Smooth muscle cell (in vitro differentiated cells): Measurements from ENCODE around the gene C1S. TPM values are rescaled to one million over a fixed set of nuclear protein-coding genes. Genes with fewer than 3 reads are reported as not detected.

ENCODE experiments used
- DNase-seq: peaks from one replicate; lab custom pipeline; 2025; ENCODE audit not compliant: unreplicated experiment; lab: John Stamatoyannopoulos, UW
- H2AFZ ChIP-seq: fragments of 200-600 bp; sonication (generic); 2 replicates; pipeline ENCODE4 v1.6.0; 2016; ENCODE audit warnings: antibody characterized with exemption, low read depth, mild to moderate bottlenecking
- H3F3A ChIP-seq: fragments of 200-600 bp; sonication (generic); 2 replicates; pipeline ENCODE4 v1.6.0; 2017; ENCODE audit warnings: antibody characterized with exemption, low read depth
- H3K27ac ChIP-seq: fragments of 200-600 bp; sonication (generic); 2 replicates; pipeline ENCODE4 v1.5.1; 2016; ENCODE audit warnings: low read depth, mild to moderate bottlenecking
- H3K27me3 ChIP-seq: fragments of 200-600 bp; sonication (generic); 2 replicates; pipeline ENCODE4 v1.6.1; 2016; ENCODE audit warnings: low read depth, mild to moderate bottlenecking
- H3K36me3 ChIP-seq: fragments of 200-600 bp; sonication (generic); 2 replicates; pipeline ENCODE4 v1.5.1; 2016; ENCODE audit warnings: low read depth
- H3K4me1 ChIP-seq: fragments of 200-600 bp; sonication (generic); 2 replicates; pipeline ENCODE4 v1.5.1; 2016; ENCODE audit warnings: low read depth
- H3K4me2 ChIP-seq: fragments of 200-600 bp; sonication (generic); 2 replicates; pipeline ENCODE4 v1.6.0; 2016; ENCODE audit warnings: mild to moderate bottlenecking
- H3K4me3 ChIP-seq: fragments of 200-600 bp; sonication (generic); 2 replicates; pipeline ENCODE4 v1.5.1; 2016; ENCODE audit warnings: mild to moderate bottlenecking
- H3K79me2 ChIP-seq: fragments of 200-600 bp; sonication (generic); 2 replicates; pipeline ENCODE4 v1.6.0; 2016; ENCODE audit warnings: low read depth, mild to moderate bottlenecking
- H3K9ac ChIP-seq: fragments of 200-600 bp; sonication (generic); 2 replicates; pipeline ENCODE4 v1.6.0; 2016; ENCODE audit warnings: low read depth
- H3K9me3 ChIP-seq: fragments of 200-600 bp; sonication (generic); replicated peaks from 2 replicates; pipeline ENCODE4 v1.5.1; 2016; ENCODE audit warnings: low read depth
- H4K20me1 ChIP-seq: fragments of 200-600 bp; sonication (generic); 2 replicates; pipeline ENCODE4 v1.6.0; 2016; ENCODE audit warnings: low read depth
- WGBS: methylation state at CpG from one replicate; pipeline ENCODE4 v1.1.7; 2016; ENCODE audit warnings: low lambda C conversion rate; 5-methylcytosine and 5-hydroxymethylcytosine counted together
- polyA plus RNA-seq: library from polyadenylated mRNA; unstranded; fragments of >200 nt; fragmentation: Nextera tagmentation; extraction: Ambion mirVana; gene quantifications from 2 replicates; pipeline ENCODE4 v1.2.1, GENCODE V29; 2016
- total RNA-seq: library from RNA; depleted of rRNA; stranded (reverse); fragments of >200 nt; gene quantifications from 2 replicates; pipeline ENCODE4 v1.2.3, GENCODE V29; 2014
- TF ChIP-seq, protein P1 (sequence below): fragments of 200-600 bp; sonication (generic); IDR thresholded peaks from 2 replicates; pipeline ENCODE4 v1.5.1; 2017; ENCODE audit warnings: borderline replicate concordance, mild to moderate bottlenecking, antibody characterized with exemption; ENCODE audit not compliant: insufficient read depth, poor library complexity, severe bottlenecking

The C1S gene
- total and polyA plus RNA-seq, 2 experiments from 2014 or later = 38.5 to 69.2 TPM

DNA sequence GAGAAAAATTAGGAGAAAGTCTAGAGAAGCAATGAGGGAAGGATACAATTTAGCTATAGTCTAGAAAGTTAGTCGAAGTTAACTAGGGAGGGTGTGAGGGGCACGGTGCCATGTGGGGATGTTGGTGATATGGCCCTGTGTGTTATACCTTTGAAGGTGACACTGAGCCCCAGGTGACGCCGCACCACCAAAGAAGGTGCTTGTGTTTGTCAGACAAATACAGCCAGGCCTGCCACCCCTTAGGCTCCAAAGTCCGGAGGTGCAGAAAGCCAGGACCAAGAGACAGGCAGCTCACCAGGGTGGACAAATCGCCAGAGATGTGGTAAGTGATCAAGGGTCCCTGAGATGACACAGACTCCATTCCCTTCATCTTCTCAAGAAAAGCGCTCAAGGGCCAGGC, 1.1 kb downstream of the C1S start:
- no peak overlapping the region for H3K27ac ChIP-seq
- TF ChIP-seq, protein P1, sequence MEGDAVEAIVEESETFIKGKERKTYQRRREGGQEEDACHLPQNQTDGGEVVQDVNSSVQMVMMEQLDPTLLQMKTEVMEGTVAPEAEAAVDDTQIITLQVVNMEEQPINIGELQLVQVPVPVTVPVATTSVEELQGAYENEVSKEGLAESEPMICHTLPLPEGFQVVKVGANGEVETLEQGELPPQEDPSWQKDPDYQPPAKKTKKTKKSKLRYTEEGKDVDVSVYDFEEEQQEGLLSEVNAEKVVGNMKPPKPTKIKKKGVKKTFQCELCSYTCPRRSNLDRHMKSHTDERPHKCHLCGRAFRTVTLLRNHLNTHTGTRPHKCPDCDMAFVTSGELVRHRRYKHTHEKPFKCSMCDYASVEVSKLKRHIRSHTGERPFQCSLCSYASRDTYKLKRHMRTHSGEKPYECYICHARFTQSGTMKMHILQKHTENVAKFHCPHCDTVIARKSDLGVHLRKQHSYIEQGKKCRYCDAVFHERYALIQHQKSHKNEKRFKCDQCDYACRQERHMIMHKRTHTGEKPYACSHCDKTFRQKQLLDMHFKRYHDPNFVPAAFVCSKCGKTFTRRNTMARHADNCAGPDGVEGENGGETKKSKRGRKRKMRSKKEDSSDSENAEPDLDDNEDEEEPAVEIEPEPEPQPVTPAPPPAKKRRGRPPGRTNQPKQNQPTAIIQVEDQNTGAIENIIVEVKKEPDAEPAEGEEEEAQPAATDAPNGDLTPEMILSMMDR = no peak
- whole genome bisulfite sequencing = 97% methylated on average over 7 of the region's 7 CpGs

GRCh38 chr12:7064516-7064915, 4.0 kb downstream of the C1S start:
- Histone ChIP-seq H3K36me3 (no peaks in the 10 kb centered on the region), H3K27ac (no peak overlapping the region), H4K20me1 (no peaks in the 10 kb centered on the region), H3K9me3 (no peaks in the 10 kb centered on the region), H3K4me2 (no peak overlapping the region), H3F3A (peaks cover 10% of the 10 kb centered on the region), H3K9ac (no peak overlapping the region), H3K4me1 (no peaks in the 10 kb centered on the region), H3K27me3 (no peaks in the 10 kb centered on the region), H3K4me3 (no peak overlapping the region), H3K79me2 (no peaks in the 10 kb centered on the region), H2AFZ (no peak overlapping the region)
- DNase-seq = no peak
- 93% methylated on average over 3 of the region's 3 CpGs for WGBS
- TF ChIP-seq, protein P1 = no peak

More for the DNA sequence above, 1.1 kb downstream of the C1S start:
- no peak overlapping the region for H3K4me3 ChIP-seq
- H3K4me2 ChIP-seq = no peak overlapping the region
- no peaks in the 10 kb centered on the region for H3K9me3 ChIP-seq
- no peaks in the 10 kb centered on the region for H3K36me3 ChIP-seq
- DNase-seq = no peak
- no peaks in the 10 kb centered on the region for H3F3A ChIP-seq
- no peaks in the 10 kb centered on the region for H3K27me3 ChIP-seq
- H3K79me2 ChIP-seq = no peaks in the 10 kb centered on the region
- H4K20me1 ChIP-seq = no peaks in the 10 kb centered on the region
- H3K9ac ChIP-seq = no peak overlapping the region
- no peaks in the 10 kb centered on the region for H3K4me1 ChIP-seq
- H2AFZ ChIP-seq = no peak overlapping the region

- WGBS = 93% methylated on average over 7 of the region's 7 CpGs
- H4K20me1 ChIP-seq = no peaks in the 10 kb centered on the region
- peaks cover 10% of the 10 kb centered on the region for H3F3A ChIP-seq
- TF ChIP-seq, protein P1 = no peak
- no peak overlapping the region for H3K4me2 ChIP-seq
- H3K4me3 ChIP-seq = no peak overlapping the region
- no peaks in the 10 kb centered on the region for H3K79me2 ChIP-seq
- DNase-seq = no peak
- H3K27me3 ChIP-seq = no peaks in the 10 kb centered on the region
- no peaks in the 10 kb centered on the region for H3K9me3 ChIP-seq
- no peak overlapping the region for H3K9ac ChIP-seq
- H2AFZ ChIP-seq = no peak overlapping the region
- no peaks in the 10 kb centered on the region for H3K4me1 ChIP-seq
- no peaks in the 10 kb centered on the region for H3K36me3 ChIP-seq
- H3K27ac ChIP-seq = no peak overlapping the region
Measured at GRCh38 chr12:7065073-7065623, 4.6 kb downstream of the C1S start.

GRCh38 chr12:7066596-7066995, 6.1 kb downstream of the C1S start:
- DNase-seq = no peak
- Histone ChIP-seq H3K4me2 (no peak overlapping the region), H3F3A (peaks cover 10% of the 10 kb centered on the region), H3K27me3 (no peaks in the 10 kb centered on the region), H4K20me1 (no peaks in the 10 kb centered on the region), H3K4me1 (no peaks in the 10 kb centered on the region), H3K4me3 (no peak overlapping the region), H2AFZ (no peak overlapping the region), H3K27ac (no peak overlapping the region), H3K9me3 (no peaks in the 10 kb centered on the region), H3K9ac (no peak overlapping the region), H3K36me3 (no peaks in the 10 kb centered on the region), H3K79me2 (no peaks in the 10 kb centered on the region)
- TF ChIP-seq, protein P1 = no peak
- 88% methylated on average over 2 of the region's 2 CpGs for WGBS
